ENCODE results near the gene SBK3.
"Not testable (repeated sequence)": the region's sequence is repeated elsewhere in the genome, so short reads cannot be mapped to it uniquely, and the experiment has no call there.

The SBK3 gene

GRCh38 chr19:55502197-55502952 lies 43.0 kb downstream of the SBK3 start:
- DNase-seq (ENCODE audit: low read depth): no peak
- no peak overlapping the region for H3K4me3 ChIP-seq (ENCODE audit: control insufficient read depth, low read depth, low read length)
- TF ChIP-seq CTCF (conservative IDR thresholded peaks at IDR 0.05; ENCODE audit: control insufficient read depth, insufficient read depth, low read depth, low read length): no peak

GRCh38 chr19:55500368-55500952 lies 44.9 kb downstream of the SBK3 start:
- DNase-seq (ENCODE audit: low read depth): no peak
- no peak for TF ChIP-seq CTCF (conservative IDR thresholded peaks at IDR 0.05; ENCODE audit: control insufficient read depth, insufficient read depth, low read depth, low read length)
- H3K4me3 ChIP-seq (ENCODE audit: control insufficient read depth, low read depth, low read length): no peak overlapping the region

GRCh38 chr19:55498246-55498840 lies 47.0 kb downstream of the SBK3 start:
- no peak for TF ChIP-seq CTCF (conservative IDR thresholded peaks at IDR 0.05; ENCODE audit: control insufficient read depth, insufficient read depth, low read depth, low read length)
- DNase-seq (ENCODE audit: low read depth): no peak
- H3K4me3 ChIP-seq (ENCODE audit: control insufficient read depth, low read depth, low read length): no peak overlapping the region

- no peak overlapping the region for H3K4me3 ChIP-seq (ENCODE audit: control insufficient read depth, low read depth, low read length)
- DNase-seq (ENCODE audit: low read depth): no peak
- no peak for TF ChIP-seq CTCF (conservative IDR thresholded peaks at IDR 0.05; ENCODE audit: control insufficient read depth, insufficient read depth, low read depth, low read length)
Observed at GRCh38 chr19:55497763-55498162, 47.6 kb downstream of the SBK3 start.

DNA sequence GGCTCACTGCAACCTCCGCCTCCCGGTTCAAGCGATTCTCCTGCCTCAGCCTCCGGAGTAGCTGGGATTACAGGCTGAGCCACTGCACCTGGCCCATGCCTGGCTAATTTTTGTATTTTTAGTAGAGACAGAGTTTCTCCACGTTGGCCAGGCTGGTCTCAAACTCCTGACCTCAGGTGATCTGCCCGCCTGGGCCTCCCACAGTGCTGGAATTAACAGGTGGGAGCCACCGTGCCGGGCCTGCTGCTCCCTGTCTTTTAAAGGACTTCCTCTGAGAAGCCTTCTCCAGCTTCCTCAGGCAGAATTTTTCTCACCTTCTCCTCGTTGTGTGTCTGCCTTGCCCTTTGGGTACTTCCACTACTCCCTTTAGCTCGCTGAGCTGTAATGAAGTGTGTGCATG lies 48.5 kb downstream of the SBK3 start:
- DNase-seq (ENCODE audit: low read depth); H3K4me3 ChIP-seq (ENCODE audit: control insufficient read depth, low read depth, low read length): not testable (repeated sequence)

DNA sequence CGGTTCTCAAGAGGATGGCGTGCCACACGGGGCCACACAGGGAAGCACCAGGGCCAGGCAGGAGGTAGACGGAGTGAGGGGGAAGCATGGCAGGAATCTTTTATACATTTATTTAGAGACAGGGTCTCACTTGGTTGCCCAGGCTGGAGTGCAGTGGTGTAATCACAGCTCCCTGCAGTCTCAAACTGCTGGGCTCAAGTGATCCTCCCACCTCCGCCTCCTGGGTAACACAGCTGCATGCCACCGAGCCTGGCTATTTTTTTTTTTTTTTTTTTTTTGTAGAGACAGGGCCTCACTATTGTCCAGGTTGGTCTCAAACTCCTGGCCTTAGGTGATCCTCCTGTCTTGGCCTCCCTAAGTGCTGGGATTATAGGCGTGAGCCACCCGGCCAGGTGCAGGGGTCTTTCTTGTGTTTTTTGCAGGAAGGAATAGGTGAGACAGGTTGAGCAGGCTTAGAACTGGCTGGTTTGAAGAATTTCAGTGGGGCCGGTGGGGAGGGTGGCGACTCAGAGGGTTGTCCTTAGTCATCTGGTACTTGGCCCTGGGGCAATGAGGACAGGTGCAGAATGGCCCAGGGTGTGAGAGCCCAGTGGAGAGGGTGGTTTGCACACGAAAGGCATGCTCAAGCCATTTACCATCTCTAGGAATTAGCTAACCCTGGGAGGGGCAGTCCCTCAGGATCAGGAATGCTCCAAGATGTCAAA lies 49.5 kb downstream of the SBK3 start:
- H3K4me3 ChIP-seq (ENCODE audit: control insufficient read depth, low read depth, low read length): no peak overlapping the region
- DNase-seq (ENCODE audit: low read depth): no peak
- no peak for TF ChIP-seq CTCF (conservative IDR thresholded peaks at IDR 0.05; ENCODE audit: control insufficient read depth, insufficient read depth, low read depth, low read length)
